HAP-1 (cell line): Measurements from ENCODE around the gene ZNF142.

Source experiments
- DNase-seq, 2 experiments: peaks; one replicate each; pipeline ENCODE4 v3.0.0-alpha.2; 2016 to 2020; ENCODE audit warnings: low spot score in 2 of 2
- H3K27me3 ChIP-seq: fragments of 250-450 bp; sonication (Bioruptor Pico); 2 replicates; pipeline ENCODE4 v1.5.1; 2020; ENCODE audit warnings: low read depth, mild to moderate bottlenecking, moderate library complexity
- H3K36me3 ChIP-seq: fragments of 250-450 bp; sonication (Bioruptor Pico); replicated peaks from 2 replicates; pipeline ENCODE4 v1.5.1; 2020; ENCODE audit warnings: mild to moderate bottlenecking
- H3K4me1 ChIP-seq: fragments of 250-450 bp; sonication (Bioruptor Pico); 2 replicates; pipeline ENCODE4 v1.5.1; 2020; ENCODE audit warnings: mild to moderate bottlenecking
- H3K4me3 ChIP-seq: fragments of 250-450 bp; sonication (Bioruptor Pico); 2 replicates; pipeline ENCODE4 v1.5.1; 2020; ENCODE audit warnings: mild to moderate bottlenecking, moderate library complexity
- H3K9me3 ChIP-seq: fragments of 250-450 bp; sonication (Bioruptor Pico); 2 replicates; pipeline ENCODE4 v1.5.1; 2020; ENCODE audit warnings: mild to moderate bottlenecking, moderate library complexity
- in situ Hi-C: fragments of 300-500 bp; cut with MboI; formaldehyde crosslinking; loops from 3 replicates; pipeline ENCODE4 v1.14.3; 2020; ENCODE audit warnings: low sequenced_read_pairs, inconsistent platforms, mixed read lengths

The ZNF142 gene

DNA sequence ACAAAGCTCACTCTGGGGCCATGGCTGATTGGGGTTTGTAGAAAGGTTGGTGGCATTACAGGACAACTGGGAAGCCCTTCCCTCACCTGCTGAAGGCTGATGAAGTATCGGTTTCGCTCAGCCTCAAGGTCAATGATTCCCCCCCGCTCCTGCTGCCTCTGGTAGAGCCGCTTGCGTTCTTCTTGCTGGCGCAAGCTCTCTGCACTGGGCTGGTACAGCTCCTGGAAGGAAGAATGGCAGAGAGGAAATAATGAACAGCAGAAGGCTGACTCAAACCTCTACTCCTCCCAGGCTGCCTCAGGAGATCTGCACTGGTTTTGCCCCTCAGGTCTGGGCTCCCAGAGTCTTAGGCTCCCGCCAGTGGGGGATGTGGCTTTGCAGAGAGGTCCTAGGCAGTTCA is 5.2 kb upstream of the ZNF142 start:
- Histone ChIP-seq H3K4me3 (no peak overlapping the region), H3K9me3 (no peaks in the 10 kb centered on the region), H3K27me3 (no peaks in the 10 kb centered on the region), H3K36me3 (peaks cover 72% of the 10 kb centered on the region), H3K4me1 (no peaks in the 10 kb centered on the region; the same call in 1 of the 2 replicates)
- DNase-seq = no peak
- in situ Hi-C loops = loop anchor here (25.0 kb wide), 1 partner anchor 377 kb away; the partner anchor contains the start of gene TMBIM1

- in situ Hi-C loops = loop anchor here (25.0 kb wide), 1 partner anchor 377 kb away; the partner anchor contains the start of gene TMBIM1
- no peak overlapping the region for H3K4me3 ChIP-seq
- peaks cover 69% of the 10 kb centered on the region for H3K36me3 ChIP-seq
- no peak for DNase-seq
- H3K9me3 ChIP-seq = no peaks in the 10 kb centered on the region
- no peaks in the 10 kb centered on the region for H3K27me3 ChIP-seq
- H3K4me1 ChIP-seq = no peaks in the 10 kb centered on the region; the same call in 1 of the 2 replicates
Measured at GRCh38 chr2:218663901-218664300, 4.5 kb upstream of the ZNF142 start.

GRCh38 chr2:218662827-218663226 is 3.4 kb upstream of the ZNF142 start:
- Histone ChIP-seq H3K36me3 (peaks cover 66% of the 10 kb centered on the region), H3K9me3 (no peaks in the 10 kb centered on the region), H3K4me1 (no peaks in the 10 kb centered on the region; the same call in none of the 2 replicates), H3K27me3 (no peaks in the 10 kb centered on the region), H3K4me3 (no peak overlapping the region)
- in situ Hi-C loops = loop anchor here (25.0 kb wide), 1 partner anchor 376 kb away; the partner anchor contains the start of gene TMBIM1
- DNase-seq = no peak

DNA sequence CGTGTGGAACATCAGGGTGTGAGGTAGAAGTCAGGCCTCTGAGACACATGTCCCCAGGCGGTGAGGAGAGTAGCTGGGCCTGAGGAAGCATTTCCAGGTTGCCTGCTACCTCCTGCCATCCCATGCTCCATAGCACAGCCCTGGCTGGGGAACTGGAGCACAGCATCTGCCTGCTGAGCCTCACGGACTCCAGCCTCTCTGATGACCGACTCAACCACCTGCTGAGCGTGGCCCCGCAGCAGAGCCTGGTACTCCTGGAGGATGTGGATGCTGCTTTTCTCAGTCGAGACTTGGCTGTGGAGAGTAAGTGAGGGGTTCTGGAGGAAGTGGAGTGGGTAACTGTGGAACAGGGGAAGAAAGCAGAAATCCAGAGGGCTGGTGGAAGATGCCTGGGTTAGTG is 3.0 kb upstream of the ZNF142 start:
- DNase-seq = no peak
- no peaks in the 10 kb centered on the region for H3K27me3 ChIP-seq
- no peaks in the 10 kb centered on the region; the same call in none of the 2 replicates for H3K4me1 ChIP-seq
- H3K36me3 ChIP-seq = peaks cover 66% of the 10 kb centered on the region
- H3K9me3 ChIP-seq = no peaks in the 10 kb centered on the region
- in situ Hi-C loops = loop anchor here (25.0 kb wide), 1 partner anchor 375 kb away; the partner anchor contains the start of gene TMBIM1
- no peak overlapping the region for H3K4me3 ChIP-seq

GRCh38 chr2:218659988-218660358 is 550 bp upstream of the ZNF142 start:
- Histone ChIP-seq H3K9me3 (no peaks in the 10 kb centered on the region), H3K4me1 (no peaks in the 10 kb centered on the region; the same call in 1 of the 2 replicates), H3K36me3 (peaks cover 65% of the 10 kb centered on the region), H3K4me3 (peak overlapping the region; percentile 90), H3K27me3 (no peaks in the 10 kb centered on the region)
- DNase-seq = no peak
- in situ Hi-C loops = loop anchor here (25.0 kb wide), 1 partner anchor 373 kb away; the partner anchor contains the start of gene TMBIM1

GRCh38 chr2:218658671-218659257 is 659 bp downstream of the ZNF142 start:
- no peaks in the 10 kb centered on the region for H3K27me3 ChIP-seq
- no peaks in the 10 kb centered on the region for H3K9me3 ChIP-seq
- no peaks in the 10 kb centered on the region; the same call in 1 of the 2 replicates for H3K4me1 ChIP-seq
- peak; percentile 72 to 75 for DNase-seq
- H3K36me3 ChIP-seq = peaks cover 56% of the 10 kb centered on the region
- in situ Hi-C loops = loop anchor here (25.0 kb wide), 1 partner anchor 371 kb away; the partner anchor contains the start of gene TMBIM1
- H3K4me3 ChIP-seq = peak overlapping the region; percentile 90

DNA sequence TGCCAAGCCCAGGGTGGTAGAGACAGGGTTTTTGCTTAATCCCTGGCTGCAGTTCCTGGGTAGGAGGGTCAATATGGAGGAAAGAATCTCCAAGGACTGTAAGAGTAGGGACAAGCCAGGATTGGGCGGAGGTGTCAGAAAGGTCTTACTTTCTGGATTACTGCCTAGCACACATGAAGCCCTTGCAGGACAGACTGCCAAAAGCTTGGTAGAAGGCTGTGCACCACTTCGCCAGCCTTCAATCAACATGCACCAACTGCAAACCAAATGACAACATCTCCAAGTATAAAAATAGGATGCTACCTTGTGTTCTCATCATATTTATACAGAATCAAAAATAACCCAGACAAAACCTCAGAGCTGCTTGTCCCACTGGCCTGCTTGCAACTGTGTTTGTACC is 3.7 kb downstream of the ZNF142 start:
- Histone ChIP-seq H3K27me3 (no peaks in the 10 kb centered on the region), H3K36me3 (peaks cover 51% of the 10 kb centered on the region), H3K4me1 (no peaks in the 10 kb centered on the region; the same call in 1 of the 2 replicates), H3K4me3 (no peak overlapping the region), H3K9me3 (no peaks in the 10 kb centered on the region)
- no peak for DNase-seq
- in situ Hi-C loops = loop anchor here (25.0 kb wide), 1 partner anchor 368 kb away; the partner anchor contains the start of gene TMBIM1

- Histone ChIP-seq H3K9me3 (no peaks in the 10 kb centered on the region), H3K4me3 (no peak overlapping the region), H3K36me3 (peaks cover 87% of the 10 kb centered on the region), H3K4me1 (no peaks in the 10 kb centered on the region), H3K27me3 (no peaks in the 10 kb centered on the region)
- DNase-seq = no peak
- in situ Hi-C loops = loop anchor here (10.0 kb wide), 1 partner anchor 244 kb away; no protein-coding TSS in a partner anchor
Measured at GRCh38 chr2:218648787-218649100, 10.7 kb downstream of the ZNF142 start.

DNA sequence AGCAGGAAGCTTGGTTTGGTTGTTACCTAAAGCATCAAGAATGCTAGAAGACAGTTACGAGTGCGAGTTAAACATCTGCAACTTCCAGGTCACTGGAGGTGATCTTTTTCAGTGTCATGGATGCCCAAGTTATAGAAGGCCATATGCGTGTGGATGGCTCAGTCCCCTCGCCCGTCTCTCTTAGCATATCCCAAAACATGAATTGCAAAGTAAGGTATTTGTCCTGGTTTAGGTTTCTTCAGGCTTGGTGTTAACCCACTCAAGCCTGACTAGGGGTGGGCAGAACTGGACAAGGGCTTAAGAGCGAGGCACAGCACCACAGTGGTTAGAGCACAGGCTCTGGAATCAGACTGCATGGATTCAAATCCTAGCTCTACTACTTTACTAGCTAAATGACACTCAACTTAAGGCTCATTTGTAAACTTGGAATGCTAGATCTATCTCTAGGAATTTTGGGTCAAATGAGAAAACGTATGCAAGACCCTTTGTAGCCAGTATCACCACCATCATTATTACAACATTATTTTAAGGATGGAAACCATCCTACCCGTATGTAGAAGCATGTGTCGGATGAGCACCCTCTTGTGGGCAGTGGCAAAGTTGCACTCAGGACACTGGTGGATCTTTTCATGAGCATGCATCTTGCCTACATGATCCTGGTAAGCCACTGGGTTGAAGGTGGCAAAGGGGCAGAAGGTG is 11.2 kb downstream of the ZNF142 start:
- H3K27me3 ChIP-seq = no peaks in the 10 kb centered on the region
- H3K36me3 ChIP-seq = peaks cover 92% of the 10 kb centered on the region
- H3K9me3 ChIP-seq = no peaks in the 10 kb centered on the region
- in situ Hi-C loops = loop anchor here (10.0 kb wide), 1 partner anchor 243 kb away; no protein-coding TSS in a partner anchor
- H3K4me1 ChIP-seq = no peaks in the 10 kb centered on the region
- DNase-seq = peak in 1 of 2 experiments; percentile 69
- H3K4me3 ChIP-seq = no peak overlapping the region

- Histone ChIP-seq H3K27me3 (no peaks in the 10 kb centered on the region), H3K4me3 (no peak overlapping the region), H3K9me3 (no peaks in the 10 kb centered on the region), H3K4me1 (no peaks in the 10 kb centered on the region), H3K36me3 (peaks cover 89% of the 10 kb centered on the region)
- in situ Hi-C loops = loop anchor here (10.0 kb wide), 1 partner anchor 240 kb away; no protein-coding TSS in a partner anchor
- DNase-seq = no peak
Measured at GRCh38 chr2:218645126-218645525, 14.3 kb downstream of the ZNF142 start.

DNA sequence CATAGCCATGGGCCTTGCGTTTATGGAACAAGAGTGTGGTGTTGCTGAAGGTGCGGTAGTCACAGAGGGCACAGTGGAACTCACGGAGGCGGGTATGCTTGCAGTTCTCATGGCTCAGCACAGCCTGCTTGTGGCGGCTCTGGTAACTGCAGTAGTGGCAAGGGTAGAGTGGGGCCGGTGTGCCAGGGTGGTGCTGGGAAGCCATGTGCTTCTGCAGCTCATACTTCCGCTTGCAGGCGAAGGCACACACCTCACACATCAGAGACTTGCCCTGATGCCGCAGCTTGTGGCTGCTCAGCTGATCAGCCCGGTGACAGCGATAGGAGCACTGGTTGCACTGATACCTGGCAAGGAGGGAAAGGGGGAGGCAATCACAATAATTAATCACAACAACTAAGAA is 14.7 kb downstream of the ZNF142 start:
- Histone ChIP-seq H3K4me3 (no peak overlapping the region), H3K36me3 (peaks cover 88% of the 10 kb centered on the region), H3K9me3 (no peaks in the 10 kb centered on the region), H3K27me3 (no peaks in the 10 kb centered on the region), H3K4me1 (no peaks in the 10 kb centered on the region)
- DNase-seq = no peak
- in situ Hi-C loops = loop anchor here (10.0 kb wide), 1 partner anchor 240 kb away; no protein-coding TSS in a partner anchor

- in situ Hi-C loops = loop anchor here (10.0 kb wide), 1 partner anchor 239 kb away; no protein-coding TSS in a partner anchor
- H3K27me3 ChIP-seq = no peaks in the 10 kb centered on the region
- H3K36me3 ChIP-seq = peaks cover 85% of the 10 kb centered on the region
- DNase-seq = no peak
- no peak overlapping the region for H3K4me3 ChIP-seq
- no peaks in the 10 kb centered on the region for H3K4me1 ChIP-seq
- H3K9me3 ChIP-seq = no peaks in the 10 kb centered on the region
Measured at GRCh38 chr2:218643751-218644310, 15.6 kb downstream of the ZNF142 start.

DNA sequence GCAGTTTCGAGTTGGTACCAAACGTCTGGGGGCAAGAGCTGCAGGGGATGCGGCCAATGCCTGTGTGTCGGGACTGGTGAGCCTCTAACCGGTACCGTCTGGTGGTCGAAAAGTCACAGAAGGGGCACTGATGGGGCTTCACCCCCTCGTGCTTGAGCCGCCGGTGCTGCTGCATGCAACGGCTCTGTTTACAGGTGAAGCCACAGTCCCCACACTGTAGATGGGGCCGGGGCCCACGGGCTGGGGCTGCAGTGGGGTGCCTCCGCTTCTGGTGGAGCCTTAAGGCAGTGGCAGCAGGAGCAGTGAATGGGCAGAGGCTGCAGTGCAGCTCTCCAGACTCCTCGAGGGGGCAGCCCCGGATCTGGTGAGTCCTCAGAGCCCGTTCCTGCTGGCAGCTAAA is 16.6 kb downstream of the ZNF142 start:
- no peak for DNase-seq
- in situ Hi-C loops = loop anchor here (10.0 kb wide), 1 partner anchor 238 kb away; no protein-coding TSS in a partner anchor
- no peaks in the 10 kb centered on the region for H3K4me1 ChIP-seq
- H3K27me3 ChIP-seq = no peaks in the 10 kb centered on the region
- no peaks in the 10 kb centered on the region for H3K9me3 ChIP-seq
- peaks cover 85% of the 10 kb centered on the region for H3K36me3 ChIP-seq
- no peak overlapping the region for H3K4me3 ChIP-seq
